Superior temporal gyrus (tissue), 1 donor: Measurements from ENCODE around the gene KRT85.

Source experiments
- DNase-seq: peaks from one replicate; pipeline ENCODE4 v3.0.0-alpha.2; 2016; ENCODE audit errors: extremely low spot score

Gene KRT85

GRCh38 chr12:52367876-52368275 is 595 bp upstream of the KRT85 start:
- DNase-seq: no peak

GRCh38 chr12:52364901-52365489 is 2.3 kb downstream of the KRT85 start:
- no peak for DNase-seq

- no peak for DNase-seq
These were observed 3.2 kb downstream of the KRT85 start for GRCh38 chr12:52364061-52364460.

DNA sequence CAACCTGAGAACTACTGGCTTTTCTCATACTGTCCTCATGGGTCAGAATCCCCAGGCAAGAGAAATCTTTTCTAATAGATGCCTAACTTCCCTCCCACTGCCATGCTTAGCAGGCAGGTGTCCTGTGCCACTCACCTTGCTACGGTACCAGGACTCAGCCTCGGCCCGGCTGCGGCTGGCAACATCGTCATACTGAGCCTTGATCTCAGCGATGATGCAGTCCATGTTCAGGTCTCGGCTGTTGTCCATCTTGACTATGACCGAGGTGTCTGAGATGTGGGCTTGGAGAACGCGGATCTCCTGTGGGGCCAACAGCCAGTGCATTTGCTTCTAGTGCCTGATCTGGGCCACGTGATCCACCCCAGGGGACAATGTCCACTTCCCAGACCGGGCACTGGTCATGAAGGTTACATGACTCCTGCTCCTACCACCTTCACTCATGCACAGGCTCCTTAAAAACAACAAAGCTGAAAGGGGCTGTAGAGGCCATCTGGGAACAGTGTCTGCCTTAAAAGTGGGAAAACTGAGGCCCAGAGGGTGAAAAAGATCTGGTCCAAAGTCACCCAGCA is 4.1 kb downstream of the KRT85 start:
- no peak for DNase-seq

DNA sequence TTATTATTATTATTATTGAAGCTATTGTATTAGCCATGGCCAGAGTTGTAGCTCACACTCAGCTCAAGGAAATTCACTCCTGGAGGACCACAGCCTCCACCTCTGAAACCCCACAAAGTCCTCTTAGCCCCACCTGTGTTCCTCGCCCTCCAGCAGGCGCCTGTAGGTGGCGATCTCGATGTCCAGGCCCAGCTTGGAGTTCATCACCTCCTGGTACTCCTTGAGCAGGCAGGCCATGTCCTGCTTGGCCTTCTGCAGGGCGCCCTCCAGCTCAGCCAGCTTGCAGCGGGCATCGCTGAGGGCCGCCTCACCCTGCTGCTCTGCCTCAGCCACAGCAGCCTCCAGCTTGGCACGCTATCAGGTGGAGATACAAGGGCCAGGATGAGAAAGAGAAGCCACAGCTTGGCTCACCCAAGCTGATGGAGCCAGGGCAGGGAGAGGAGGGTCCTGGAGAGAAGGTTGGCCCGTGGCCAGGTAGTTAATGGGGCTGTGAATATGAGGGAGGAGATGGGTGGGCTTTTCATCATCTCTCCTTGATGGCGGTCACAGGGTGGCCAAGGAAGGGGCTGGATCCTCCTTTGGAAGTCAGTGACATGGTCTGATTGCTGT is 5.1 kb downstream of the KRT85 start:
- DNase-seq: no peak

- DNase-seq: no peak
These were observed 5.7 kb downstream of the KRT85 start for GRCh38 chr12:52361553-52361952.

DNA sequence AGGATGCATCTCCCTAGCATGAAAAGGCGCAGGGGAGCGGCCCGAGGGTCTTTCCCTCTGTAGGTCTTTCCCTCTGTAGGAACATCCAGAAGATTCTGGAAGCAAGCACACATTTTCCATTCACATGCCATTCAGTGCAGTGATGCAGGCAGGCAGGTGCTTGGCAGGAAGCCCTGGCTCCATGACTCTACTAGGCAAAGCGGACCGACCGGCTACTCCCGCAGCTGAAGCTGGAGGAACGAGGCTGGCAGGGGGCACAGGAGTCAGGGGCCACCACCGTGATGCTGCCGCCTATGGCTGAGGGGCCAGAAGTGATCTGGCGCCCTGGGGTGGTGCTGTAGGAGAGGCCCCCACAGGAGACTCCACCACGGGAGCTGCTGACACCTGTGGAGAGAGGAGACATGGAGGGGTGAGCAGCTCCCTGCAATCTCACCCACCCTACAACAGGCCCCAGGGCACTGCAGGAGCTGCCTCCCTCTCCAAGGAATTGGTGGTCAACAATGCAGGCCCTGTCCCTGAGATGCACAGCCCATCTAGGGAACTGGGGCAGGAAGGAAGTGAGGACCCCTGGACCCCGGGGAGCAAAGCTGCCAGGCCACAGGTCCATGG is 6.5 kb downstream of the KRT85 start:
- DNase-seq: no peak

- DNase-seq: no peak
These were observed 7.1 kb downstream of the KRT85 start for GRCh38 chr12:52360106-52360662.

GRCh38 chr12:52359621-52360061 is 7.6 kb downstream of the KRT85 start:
- DNase-seq: no peak

DNA sequence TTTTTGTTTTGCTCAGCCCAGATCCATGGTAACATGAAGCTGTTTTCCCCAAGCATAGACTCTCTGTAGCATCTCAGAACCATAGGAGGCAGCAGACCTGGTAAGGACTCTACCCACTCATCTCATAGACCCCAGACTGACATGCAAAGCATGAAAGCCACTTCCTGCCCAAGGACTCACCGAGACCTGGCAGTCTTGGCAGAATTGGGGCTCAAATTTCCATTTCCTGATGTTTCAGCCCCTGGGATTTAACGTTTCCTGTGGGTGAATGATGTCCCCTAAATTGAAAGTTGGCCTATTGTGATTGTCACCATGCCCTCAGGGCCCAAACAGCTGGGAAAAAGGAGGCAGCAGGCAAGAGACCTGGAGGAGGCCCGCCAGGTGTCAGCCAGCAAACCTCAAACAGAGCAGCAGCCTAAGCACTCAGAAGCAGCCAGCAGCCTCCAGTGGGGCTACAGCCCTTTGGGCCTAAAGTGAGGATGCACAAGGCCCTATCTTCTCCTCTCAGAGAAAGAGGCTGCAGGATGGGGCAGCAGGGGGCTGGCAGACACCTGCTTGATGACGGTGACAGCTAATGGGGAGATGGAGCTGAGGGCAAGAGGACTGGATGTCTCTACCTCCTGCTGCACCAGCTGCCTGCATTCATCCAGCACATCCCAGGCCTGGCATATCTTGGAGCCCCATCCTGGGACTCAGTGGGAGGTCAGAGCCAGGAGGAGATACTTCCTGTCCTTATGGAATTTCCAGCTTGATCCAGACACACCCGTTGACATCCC is 8.5 kb downstream of the KRT85 start:
- no peak for DNase-seq

GRCh38 chr12:52356762-52357580 is 10.3 kb downstream of the KRT85 start:
- no peak for DNase-seq

DNA sequence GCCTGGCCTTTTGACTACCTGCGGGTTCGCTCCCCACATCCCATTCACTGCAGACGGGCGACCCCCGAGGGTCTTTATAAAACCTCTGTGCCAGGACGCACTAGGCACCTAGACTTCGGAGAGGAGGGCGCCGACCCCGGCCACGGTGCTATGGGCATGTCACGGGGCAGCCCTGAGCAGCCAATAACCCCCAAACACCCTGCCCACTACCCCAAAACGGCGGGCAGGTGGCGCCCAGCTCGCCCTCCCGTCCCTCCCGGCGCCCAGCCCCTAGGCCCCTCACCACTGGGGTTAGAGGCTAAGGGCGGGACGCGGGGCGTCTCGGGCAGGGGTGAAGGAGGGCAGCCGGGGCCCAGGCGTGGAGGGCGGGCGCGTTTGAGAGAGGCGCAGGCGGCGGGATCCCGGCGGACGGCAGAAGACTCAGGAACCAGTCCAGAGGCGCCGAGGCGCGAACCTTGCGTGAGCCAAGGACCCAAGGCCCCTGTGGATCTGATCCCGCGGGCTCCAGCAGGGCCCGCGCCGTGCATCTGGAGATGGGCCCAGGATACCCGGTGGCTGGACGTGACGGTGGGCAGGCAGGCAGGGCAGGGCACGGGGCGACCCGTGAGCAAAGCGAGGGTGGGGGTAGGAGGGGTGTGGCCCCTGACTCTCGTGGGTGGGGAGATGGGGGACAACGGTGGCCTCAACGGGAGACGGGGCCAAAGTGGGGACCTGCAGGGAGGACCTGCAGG is 11.1 kb downstream of the KRT85 start:
- DNase-seq: no peak

DNA sequence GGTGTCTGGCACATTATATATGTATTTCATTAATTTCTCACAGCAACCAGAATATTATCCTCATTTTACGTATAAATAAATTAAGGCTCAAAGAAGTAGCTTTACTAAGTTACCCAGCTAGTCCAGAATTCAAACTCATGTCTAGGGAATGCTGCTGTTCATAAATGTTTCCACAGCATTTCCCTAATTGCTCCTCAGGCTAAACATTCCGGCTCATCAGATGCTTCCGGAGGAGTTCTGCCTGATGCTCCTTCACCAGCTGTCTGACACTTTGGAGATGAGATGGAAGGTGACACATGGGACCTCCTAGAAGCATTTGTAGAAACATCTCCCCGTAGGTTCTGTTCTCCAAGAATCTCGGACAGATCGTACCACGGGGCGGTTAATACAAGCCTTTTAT is 12.1 kb downstream of the KRT85 start:
- DNase-seq: no peak

DNA sequence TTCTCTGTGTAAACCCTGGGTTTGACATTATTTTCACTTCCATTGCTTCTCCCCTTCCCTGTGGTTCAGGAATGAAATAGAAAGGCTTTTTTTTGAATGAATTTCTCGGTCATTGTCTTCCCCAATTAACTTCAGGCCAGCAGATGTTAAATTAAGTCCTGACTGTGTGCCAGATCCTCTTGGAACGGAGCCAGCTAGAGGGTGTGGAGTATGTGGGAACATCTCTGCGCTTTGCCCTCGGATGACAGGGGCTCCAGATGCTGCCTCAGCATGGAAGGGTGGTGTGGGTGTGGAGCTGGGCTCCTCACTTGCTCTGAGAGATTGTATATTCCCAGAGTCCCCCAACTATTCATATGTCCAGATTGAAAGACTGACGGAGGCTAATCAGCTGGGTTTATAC is 13.1 kb downstream of the KRT85 start:
- no peak for DNase-seq

DNA sequence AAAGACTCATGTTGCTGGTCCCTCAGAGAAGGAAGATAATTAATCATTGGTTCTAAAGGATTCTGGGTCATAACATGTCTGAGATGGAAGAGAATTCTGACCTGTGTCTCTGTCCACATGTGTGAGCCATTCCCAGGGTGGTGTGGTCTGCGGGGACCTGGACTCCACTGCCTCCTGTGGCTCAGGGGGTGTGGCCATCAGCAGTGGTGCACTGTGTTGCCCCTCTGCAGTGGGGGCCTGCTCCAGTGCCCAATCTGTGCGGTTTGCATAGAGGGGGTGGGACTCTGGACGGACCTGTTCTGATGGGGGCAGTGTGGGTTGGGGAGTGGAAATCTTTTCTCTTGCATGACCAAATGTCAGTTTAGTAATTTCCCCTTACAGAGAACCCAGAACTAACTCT is 13.5 kb downstream of the KRT85 start:
- no peak for DNase-seq

- DNase-seq: no peak
These were observed 14.3 kb downstream of the KRT85 start for GRCh38 chr12:52352951-52353350.

DNA sequence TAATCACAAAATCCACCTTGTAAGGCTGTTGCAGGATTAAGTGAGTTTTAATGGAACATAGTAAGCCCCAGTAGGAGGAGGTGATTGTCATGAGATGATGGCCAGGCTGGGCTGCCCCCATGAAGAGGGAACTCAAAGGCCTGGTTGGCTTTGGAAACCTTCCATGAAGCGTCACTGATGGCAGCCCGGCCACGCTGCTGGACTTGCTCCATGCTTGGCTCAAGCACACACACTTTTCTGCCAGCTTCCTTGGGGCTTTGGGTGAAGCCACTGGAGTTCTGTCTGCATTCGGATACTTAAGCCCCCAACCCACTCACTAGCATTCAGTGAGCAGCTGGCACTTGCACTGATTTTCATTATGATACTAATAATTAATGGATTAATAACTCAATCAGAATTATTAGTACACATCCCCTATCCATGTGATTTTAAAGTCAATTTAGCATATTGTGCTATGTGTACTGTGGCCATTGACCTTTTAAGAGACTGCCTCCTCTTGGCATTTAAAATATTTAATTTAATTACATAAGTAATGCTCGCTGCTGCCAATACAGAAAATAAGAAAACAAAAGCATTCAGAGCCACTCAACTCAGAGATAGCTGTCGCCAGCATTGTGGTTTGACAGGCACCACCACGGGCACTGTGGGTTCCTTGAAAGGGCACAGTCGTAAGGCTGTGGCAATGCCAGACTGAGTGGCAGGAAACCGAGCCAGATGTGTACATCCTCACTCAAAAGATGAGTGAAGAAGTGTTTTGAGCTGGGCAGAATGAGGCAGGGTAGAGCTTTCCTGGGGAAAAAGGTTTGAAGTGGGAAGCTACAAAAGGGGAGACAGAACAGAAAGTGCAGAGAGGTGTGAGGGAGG is 15.9 kb downstream of the KRT85 start:
- DNase-seq: peak; percentile 43

DNA sequence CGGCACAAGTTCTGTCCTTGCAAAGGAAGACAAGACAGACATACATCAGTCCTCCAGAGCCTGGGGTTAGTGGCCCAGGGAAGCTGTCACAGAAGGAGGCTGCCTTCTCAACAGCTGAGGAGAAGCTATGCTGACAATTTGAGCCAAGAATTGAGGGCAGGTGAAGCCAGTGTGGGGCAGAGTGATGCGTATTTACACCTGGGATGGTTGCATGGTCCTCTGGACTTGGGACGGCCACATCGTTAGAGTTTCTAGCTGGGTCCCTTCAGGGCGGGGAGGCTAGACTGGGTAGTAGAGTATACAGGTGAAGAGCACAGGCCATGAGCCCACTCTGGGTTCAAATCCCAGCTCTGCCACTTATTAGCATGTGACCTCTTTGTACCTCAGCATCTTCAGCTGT is 16.5 kb downstream of the KRT85 start:
- no peak for DNase-seq

DNA sequence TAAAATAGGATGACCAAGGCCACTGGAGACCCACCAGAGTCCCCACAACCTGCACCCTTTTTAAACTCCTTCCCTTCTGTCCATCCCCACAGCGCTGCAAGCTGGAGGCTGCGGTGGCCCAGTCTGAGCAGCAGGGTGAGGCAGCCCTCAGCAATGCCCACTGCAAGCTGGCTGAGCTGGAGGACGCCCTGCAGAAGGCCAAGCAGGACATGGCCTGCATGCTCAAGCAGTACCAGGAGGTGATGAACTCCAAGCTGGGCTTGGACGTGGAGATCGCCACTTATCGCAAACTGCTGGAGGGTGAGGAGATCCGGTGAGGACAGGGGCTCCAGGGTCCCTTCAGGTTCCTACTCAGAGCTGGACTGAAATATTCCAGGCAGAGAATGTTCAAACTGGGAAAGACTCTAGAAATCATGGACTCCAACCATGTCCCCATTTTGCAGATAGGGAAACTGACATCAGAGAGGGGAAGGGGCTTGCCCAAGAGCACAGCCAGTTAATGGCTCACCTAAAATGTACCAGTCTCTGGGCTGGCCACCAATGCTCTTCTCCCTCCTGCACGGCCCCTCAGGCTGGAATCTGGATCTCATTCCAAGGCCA is 17.2 kb downstream of the KRT85 start:
- DNase-seq: no peak
